K562 (cell line): ENCODE measurements around the gene PPP1R14C. TPM values are rescaled to one million over a fixed set of nuclear protein-coding genes. Genes with fewer than 3 reads are reported as not detected.

Source experiments
- ARNT ChIP-seq, 2 experiments: fragments of 450-650 bp; IDR thresholded peaks; 2 replicates each; pipeline ENCODE4 v1.6.1; 2016; ENCODE audit warnings: mild to moderate bottlenecking in 1 of 2
- BRD4 ChIP-seq: fragments of 200-600 bp; sonication (generic); IDR thresholded peaks from 2 replicates; pipeline ENCODE4 v1.6.1; 2017; ENCODE audit warnings: inconsistent platforms
- CBX2 ChIP-seq: fragments of 200-600 bp; sonication (generic); IDR thresholded peaks from one replicate; pipeline ENCODE4 v1.6.1; 2012; ENCODE audit warnings: mild to moderate bottlenecking, low read length, inconsistent platforms; ENCODE audit not compliant: insufficient read depth, poor library complexity, severe bottlenecking
- CBX5 ChIP-seq: IDR thresholded peaks from 2 replicates; pipeline ENCODE4 v1.6.1; 2014; ENCODE audit warnings: low read depth, borderline replicate concordance
- FOXA1 ChIP-seq: fragments of 450-650 bp; IDR thresholded peaks from 2 replicates; pipeline ENCODE4 v1.6.1; 2016; ENCODE audit warnings: mild to moderate bottlenecking, borderline replicate concordance
- MYNN ChIP-seq, 2 experiments: sonication (generic); formaldehyde crosslinking in 1 of 2; IDR thresholded peaks; 2 replicates each; pipeline versions ENCODE4 v1.5.0 to v1.6.1; 2016 to 2020; ENCODE audit warnings: antibody characterized with exemption in 1 of 2, missing genetic modification reagents in 1 of 2
- TARDBP ChIP-seq: fragments of 450-650 bp; IDR thresholded peaks from 2 replicates; pipeline ENCODE4 v1.6.1; 2016
- ZNF140 ChIP-seq: fragments of 250-450 bp; sonication (Bioruptor Pico); IDR thresholded peaks from 2 replicates; pipeline ENCODE4 v1.8.0; 2021; ENCODE audit warnings: moderate library complexity, mild to moderate bottlenecking, inconsistent platforms
- ZNF174 ChIP-seq: fragments of 250-450 bp; sonication (Bioruptor Pico); IDR thresholded peaks from 2 replicates; pipeline ENCODE4 v1.4.0; 2020; ENCODE audit warnings: mild to moderate bottlenecking
- ZNF239 ChIP-seq: fragments of 250-450 bp; sonication (Bioruptor Pico); IDR thresholded peaks from 2 replicates; pipeline ENCODE4 v1.4.0; 2020; ENCODE audit warnings: mild to moderate bottlenecking
- polyA plus RNA-seq, 8 experiments: library from polyadenylated mRNA; depleted of rRNA in 4 of 8; stranded (reverse) in 5 of 8; unstranded in 3 of 8; fragments of >200 nt; fragmentation: Nextera tagmentation in 2 of 8; fragmentation: Illumina TruSeq in 1 of 8; extraction: Ambion mirVana in 2 of 8; extraction: Trizol in 1 of 8; gene quantifications; 2 replicates each; pipeline versions ENCODE4 v1.2.1 to v1.2.3, GENCODE V29; 2011 to 2014; ENCODE audit warnings: inconsistent platforms in 1 of 8, missing spikeins in 1 of 8
- total RNA-seq, 7 experiments: library from RNA; depleted of rRNA in 6 of 7; stranded (reverse); fragments of >200 nt in 6 of 7; fragmentation: Illumina TruSeq in 2 of 7; extraction: Trizol in 2 of 7; gene quantifications; 2 replicates each; pipeline versions ENCODE4 v1.2.1 to v1.2.3, GENCODE V29; 2011 to 2021; ENCODE audit warnings: low replicate concordance in 1 of 7
- TF ChIP-seq, protein P1 (sequence below): fragments of 250-450 bp; sonication (Bioruptor Pico); IDR thresholded peaks from 2 replicates; pipeline ENCODE4 v1.5.0; 2022; ENCODE audit warnings: mild to moderate bottlenecking
- TF ChIP-seq, protein P2 (sequence below): sonication (generic); formaldehyde crosslinking; IDR thresholded peaks from 2 replicates; pipeline ENCODE4 v1.8.1; 2023; ENCODE audit warnings: mild to moderate bottlenecking, missing genetic modification reagents
- TF ChIP-seq, protein P3 (sequence below): sonication (generic); formaldehyde crosslinking; IDR thresholded peaks from 2 replicates; pipeline ENCODE4 v1.8.1; 2023; ENCODE audit warnings: mild to moderate bottlenecking, missing genetic modification reagents

PPP1R14C gene
- total and polyA plus RNA-seq, 9 of the 15 experiments (the other 6 are each of a cell fraction or from before 2014, with no cell fraction given), result 4.5 to 16.6 (median 11.9) TPM

DNA sequence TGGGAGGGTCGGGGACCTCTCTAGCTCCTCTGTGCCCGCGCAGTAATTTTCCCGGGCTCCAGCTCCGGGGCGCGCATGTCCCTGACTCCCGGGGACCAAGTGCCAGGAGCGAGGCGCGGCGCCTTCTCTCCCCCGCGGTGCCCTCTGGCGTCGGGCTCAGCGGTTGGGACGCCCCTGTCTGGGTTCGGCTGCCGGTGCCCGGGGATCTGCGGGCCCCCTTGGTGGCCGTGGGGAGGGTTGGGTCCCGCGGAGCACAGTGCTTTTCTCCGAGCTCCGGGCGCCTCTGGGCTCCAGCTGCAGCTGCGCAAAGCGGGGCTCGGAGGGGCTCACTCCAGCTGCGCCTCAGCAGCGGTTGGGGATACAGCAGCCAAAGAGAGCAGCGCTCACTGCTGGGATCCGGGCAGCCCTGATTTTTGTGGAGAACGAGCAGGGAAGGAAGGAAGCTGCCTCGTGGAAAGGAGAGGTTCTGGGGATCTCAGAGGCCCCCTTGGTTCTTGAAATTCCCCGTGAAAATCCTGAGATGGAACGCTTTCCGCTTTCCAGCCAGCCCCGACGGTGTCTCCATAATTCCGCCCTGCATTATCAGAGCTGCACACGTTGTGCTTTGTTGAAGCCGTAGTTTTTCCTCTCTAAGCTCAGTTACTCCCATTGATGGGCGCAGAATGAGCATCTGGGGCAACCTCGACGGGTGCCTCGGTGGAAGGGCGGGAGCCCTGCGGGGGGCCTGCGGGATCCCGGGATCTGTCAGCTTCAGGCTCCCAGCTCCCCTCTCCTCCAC is 861 bp downstream of the PPP1R14C start (continued):
- TF ChIP-seq, protein P1, sequence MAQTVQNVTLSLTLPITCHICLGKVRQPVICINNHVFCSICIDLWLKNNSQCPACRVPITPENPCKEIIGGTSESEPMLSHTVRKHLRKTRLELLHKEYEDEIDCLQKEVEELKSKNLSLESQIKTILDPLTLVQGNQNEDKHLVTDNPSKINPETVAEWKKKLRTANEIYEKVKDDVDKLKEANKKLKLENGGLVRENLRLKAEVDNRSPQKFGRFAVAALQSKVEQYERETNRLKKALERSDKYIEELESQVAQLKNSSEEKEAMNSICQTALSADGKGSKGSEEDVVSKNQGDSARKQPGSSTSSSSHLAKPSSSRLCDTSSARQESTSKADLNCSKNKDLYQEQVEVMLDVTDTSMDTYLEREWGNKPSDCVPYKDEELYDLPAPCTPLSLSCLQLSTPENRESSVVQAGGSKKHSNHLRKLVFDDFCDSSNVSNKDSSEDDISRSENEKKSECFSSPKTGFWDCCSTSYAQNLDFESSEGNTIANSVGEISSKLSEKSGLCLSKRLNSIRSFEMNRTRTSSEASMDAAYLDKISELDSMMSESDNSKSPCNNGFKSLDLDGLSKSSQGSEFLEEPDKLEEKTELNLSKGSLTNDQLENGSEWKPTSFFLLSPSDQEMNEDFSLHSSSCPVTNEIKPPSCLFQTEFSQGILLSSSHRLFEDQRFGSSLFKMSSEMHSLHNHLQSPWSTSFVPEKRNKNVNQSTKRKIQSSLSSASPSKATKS, result no peak
- no peak for TF ChIP-seq ARNT (IDR thresholded peaks at IDR 0.05)
- TF ChIP-seq, protein P2, sequence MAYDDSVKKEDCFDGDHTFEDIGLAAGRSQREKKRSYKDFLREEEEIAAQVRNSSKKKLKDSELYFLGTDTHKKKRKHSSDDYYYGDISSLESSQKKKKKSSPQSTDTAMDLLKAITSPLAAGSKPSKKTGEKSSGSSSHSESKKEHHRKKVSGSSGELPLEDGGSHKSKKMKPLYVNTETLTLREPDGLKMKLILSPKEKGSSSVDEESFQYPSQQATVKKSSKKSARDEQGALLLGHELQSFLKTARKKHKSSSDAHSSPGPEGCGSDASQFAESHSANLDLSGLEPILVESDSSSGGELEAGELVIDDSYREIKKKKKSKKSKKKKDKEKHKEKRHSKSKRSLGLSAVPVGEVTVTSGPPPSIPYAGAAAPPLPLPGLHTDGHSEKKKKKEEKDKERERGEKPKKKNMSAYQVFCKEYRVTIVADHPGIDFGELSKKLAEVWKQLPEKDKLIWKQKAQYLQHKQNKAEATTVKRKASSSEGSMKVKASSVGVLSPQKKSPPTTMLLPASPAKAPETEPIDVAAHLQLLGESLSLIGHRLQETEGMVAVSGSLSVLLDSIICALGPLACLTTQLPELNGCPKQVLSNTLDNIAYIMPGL (CRISPR knock-in tag), result no peak
- TF ChIP-seq MYNN (IDR thresholded peaks at IDR 0.05), result no peak
- TF ChIP-seq MYNN (CRISPR knock-in tag; IDR thresholded peaks at IDR 0.05), result no peak
- TF ChIP-seq FOXA1, result no peak
- no peak for TF ChIP-seq CBX5
- no peak for TF ChIP-seq ZNF174 (CRISPR knock-in tag)
- no peak for TF ChIP-seq ZNF140 (CRISPR knock-in tag)
- no peak for TF ChIP-seq ZNF239 (CRISPR knock-in tag)
- TF ChIP-seq TARDBP, result no peak
- TF ChIP-seq, protein P3, sequence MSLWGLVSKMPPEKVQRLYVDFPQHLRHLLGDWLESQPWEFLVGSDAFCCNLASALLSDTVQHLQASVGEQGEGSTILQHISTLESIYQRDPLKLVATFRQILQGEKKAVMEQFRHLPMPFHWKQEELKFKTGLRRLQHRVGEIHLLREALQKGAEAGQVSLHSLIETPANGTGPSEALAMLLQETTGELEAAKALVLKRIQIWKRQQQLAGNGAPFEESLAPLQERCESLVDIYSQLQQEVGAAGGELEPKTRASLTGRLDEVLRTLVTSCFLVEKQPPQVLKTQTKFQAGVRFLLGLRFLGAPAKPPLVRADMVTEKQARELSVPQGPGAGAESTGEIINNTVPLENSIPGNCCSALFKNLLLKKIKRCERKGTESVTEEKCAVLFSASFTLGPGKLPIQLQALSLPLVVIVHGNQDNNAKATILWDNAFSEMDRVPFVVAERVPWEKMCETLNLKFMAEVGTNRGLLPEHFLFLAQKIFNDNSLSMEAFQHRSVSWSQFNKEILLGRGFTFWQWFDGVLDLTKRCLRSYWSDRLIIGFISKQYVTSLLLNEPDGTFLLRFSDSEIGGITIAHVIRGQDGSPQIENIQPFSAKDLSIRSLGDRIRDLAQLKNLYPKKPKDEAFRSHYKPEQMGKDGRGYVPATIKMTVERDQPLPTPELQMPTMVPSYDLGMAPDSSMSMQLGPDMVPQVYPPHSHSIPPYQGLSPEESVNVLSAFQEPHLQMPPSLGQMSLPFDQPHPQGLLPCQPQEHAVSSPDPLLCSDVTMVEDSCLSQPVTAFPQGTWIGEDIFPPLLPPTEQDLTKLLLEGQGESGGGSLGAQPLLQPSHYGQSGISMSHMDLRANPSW (CRISPR knock-in tag), result no peak
- TF ChIP-seq CBX2, result no peak
- TF ChIP-seq BRD4, result no peak
